H9 (cell line): ENCODE data around the gene NCKAP5L. TPM values are rescaled to one million over a fixed set of nuclear protein-coding genes. Genes with fewer than 3 reads are reported as not detected.

Experiments
- DNase-seq: peaks from one replicate; pipeline ENCODE4 v3.0.0-alpha.2; 2017
- H2AFZ ChIP-seq: one replicate; pipeline ENCODE4 v1.6.1; 2013; ENCODE audit warnings: mild to moderate bottlenecking, low read length, control low read depth, moderate library complexity
- H2AK5ac ChIP-seq: 2 replicates; pipeline ENCODE4 v1.6.1; 2013; ENCODE audit warnings: low read length, control low read depth, mixed read lengths; ENCODE audit not compliant: insufficient read length
- H2BK120ac ChIP-seq: one replicate; pipeline ENCODE4 v1.6.1; 2013; ENCODE audit warnings: low read depth, mild to moderate bottlenecking, low read length, control low read depth, inconsistent platforms; ENCODE audit not compliant: poor library complexity, severe bottlenecking
- H2BK12ac ChIP-seq: 2 replicates; pipeline ENCODE4 v1.6.1; 2013; ENCODE audit warnings: low read length, control low read depth, mixed read lengths, low read depth; ENCODE audit not compliant: insufficient read length
- H2BK15ac ChIP-seq: 2 replicates; pipeline ENCODE4 v1.6.1; 2013; ENCODE audit warnings: low read depth, low read length, control low read depth
- H2BK20ac ChIP-seq: one replicate; pipeline ENCODE4 v1.6.1; 2013; ENCODE audit warnings: low read depth, mild to moderate bottlenecking, low read length, control low read depth, inconsistent platforms; ENCODE audit not compliant: poor library complexity, severe bottlenecking
- H2BK5ac ChIP-seq: 2 replicates; pipeline ENCODE4 v1.6.1; 2013; ENCODE audit warnings: low read length, control low read depth, mixed read lengths; ENCODE audit not compliant: insufficient read length
- H3K14ac ChIP-seq: 2 replicates; pipeline ENCODE4 v1.6.1; 2013; ENCODE audit warnings: low read length, control low read depth; ENCODE audit not compliant: insufficient read depth
- H3K18ac ChIP-seq: 2 replicates; pipeline ENCODE4 v1.6.1; 2013; ENCODE audit warnings: low read depth, mild to moderate bottlenecking, mixed read lengths, low read length, control low read depth; ENCODE audit not compliant: insufficient read length
- H3K23ac ChIP-seq: 2 replicates; pipeline ENCODE4 v1.6.1; 2013; ENCODE audit warnings: low read length, control low read depth, mixed read lengths, low read depth; ENCODE audit not compliant: insufficient read length
- H3K23me2 ChIP-seq: 2 replicates; pipeline ENCODE4 v1.6.1; 2013; ENCODE audit warnings: low read depth, mild to moderate bottlenecking, mixed read lengths, low read length, control low read depth; ENCODE audit not compliant: insufficient read length, poor library complexity, severe bottlenecking
- H3K27ac ChIP-seq: 2 replicates; pipeline ENCODE4 v1.5.1; 2013; ENCODE audit warnings: low read length, control low read depth, mixed read lengths, low read depth; ENCODE audit not compliant: insufficient read length
- H3K27me3 ChIP-seq: 2 replicates; pipeline ENCODE4 v1.6.1; 2013; ENCODE audit warnings: low read length, control low read depth, inconsistent platforms; ENCODE audit not compliant: insufficient read depth
- H3K4ac ChIP-seq: 2 replicates; pipeline ENCODE4 v1.6.1; 2013; ENCODE audit warnings: low read depth, mild to moderate bottlenecking, control low read depth, inconsistent platforms, low read length, moderate library complexity
- H3K4me1 ChIP-seq: 2 replicates; pipeline ENCODE4 v1.6.1; 2013; ENCODE audit warnings: low read length, control low read depth, inconsistent platforms; ENCODE audit not compliant: insufficient read depth
- H3K4me2 ChIP-seq: 2 replicates; pipeline ENCODE4 v1.6.1; 2013; ENCODE audit warnings: low read length, control low read depth, mixed read lengths; ENCODE audit not compliant: insufficient read length, insufficient read depth
- H3K56ac ChIP-seq: 2 replicates; pipeline ENCODE4 v1.6.1; 2013; ENCODE audit warnings: low read depth, mild to moderate bottlenecking, mixed read lengths, low read length, control low read depth; ENCODE audit not compliant: insufficient read length
- H3K79me1 ChIP-seq: 2 replicates; pipeline ENCODE4 v1.6.1; 2013; ENCODE audit warnings: low read depth, mild to moderate bottlenecking, moderate library complexity, low read length, control low read depth, inconsistent platforms; ENCODE audit not compliant: insufficient read depth, poor library complexity, severe bottlenecking
- H3K79me2 ChIP-seq: 2 replicates; pipeline ENCODE4 v1.6.1; 2013; ENCODE audit warnings: low read length, control low read depth, inconsistent platforms; ENCODE audit not compliant: insufficient read depth
- H3K9ac ChIP-seq: 2 replicates; pipeline ENCODE4 v1.6.1; 2013; ENCODE audit warnings: low read length, control low read depth, mixed read lengths; ENCODE audit not compliant: insufficient read length; ENCODE audit errors: extremely low read depth
- H3K9me3 ChIP-seq: one replicate; pipeline ENCODE4 v1.6.1; 2013; ENCODE audit warnings: low read depth, low read length, inconsistent platforms; ENCODE audit not compliant: control insufficient read depth
- H3T11ph ChIP-seq: one replicate; pipeline ENCODE4 v1.6.1; 2013; ENCODE audit warnings: mild to moderate bottlenecking, low read length, control low read depth, inconsistent platforms
- H4K20me1 ChIP-seq: one replicate; pipeline ENCODE4 v1.6.1; 2013; ENCODE audit not compliant: control insufficient read depth, insufficient read length, insufficient read depth
- H4K5ac ChIP-seq: 2 replicates; pipeline ENCODE4 v1.6.1; 2013; ENCODE audit warnings: low read depth, mild to moderate bottlenecking, mixed read lengths, low read length, control low read depth; ENCODE audit not compliant: insufficient read length
- H4K8ac ChIP-seq: replicated peaks from 2 replicates; pipeline ENCODE4 v1.6.1; 2013; ENCODE audit warnings: low read length, control low read depth, mixed read lengths, low read depth; ENCODE audit not compliant: insufficient read length
- H4K91ac ChIP-seq: 2 replicates; pipeline ENCODE4 v1.6.1; 2013; ENCODE audit warnings: low read depth, mild to moderate bottlenecking, moderate library complexity, mixed read lengths, low read length, control low read depth; ENCODE audit not compliant: insufficient read length
- H3K27ac Mint-ChIP-seq, 3 experiments: 2 replicates in 2 of 3; 3 replicates in 1 of 3; pipeline ENCODE4 v1.8.0; 2020 to 2021; ENCODE audit warnings: mixed read lengths in 3 of 3, mild to moderate bottlenecking in 1 of 3, moderate library complexity in 1 of 3
- H3K27me3 Mint-ChIP-seq: 2 replicates; pipeline ENCODE4 v1.8.0; 2021; ENCODE audit warnings: low read depth, mild to moderate bottlenecking, moderate library complexity, mixed read lengths
- H3K36me3 Mint-ChIP-seq, 3 experiments: 2 replicates in 2 of 3; 3 replicates in 1 of 3; pipeline ENCODE4 v1.8.0; 2020 to 2021; ENCODE audit warnings: low read depth in 3 of 3, mixed read lengths in 3 of 3; ENCODE audit not compliant: insufficient read depth in 1 of 3
- H3K4me1 Mint-ChIP-seq, 2 experiments: 2 replicates each; pipeline ENCODE4 v1.8.0; 2020; ENCODE audit warnings: mixed read lengths in 2 of 2
- H3K4me3 Mint-ChIP-seq, 2 experiments: 2 replicates in 1 of 2; 3 replicates in 1 of 2; pipeline ENCODE4 v1.8.0; 2020 to 2021; ENCODE audit warnings: mild to moderate bottlenecking in 2 of 2, mixed read lengths in 2 of 2, moderate library complexity in 1 of 2
- H3K9me3 Mint-ChIP-seq, 2 experiments: 2 replicates in 1 of 2; 3 replicates in 1 of 2; pipeline ENCODE4 v1.8.0; 2020; ENCODE audit warnings: mild to moderate bottlenecking in 2 of 2, mixed read lengths in 2 of 2, moderate library complexity in 1 of 2
- WGBS: extraction: QIAGEN DNeasy Blood & Tissue Kit; methylation state at CpG from one replicate; pipeline ENCODE4 v1.1.7; 2013; ENCODE audit warnings: missing lambda C conversion rate, low lambda C conversion rate, mixed read lengths; ENCODE audit not compliant: insufficient read length; ENCODE audit errors: extremely low coverage; 5-methylcytosine and 5-hydroxymethylcytosine counted together
- total RNA-seq: library from RNA; stranded (reverse); gene quantifications from 2 replicates; pipeline ENCODE4 v1.2.1, GENCODE V29; 2021
- TF ChIP-seq, protein P1 (sequence below): fragments of 200-600 bp; sonication (generic); conservative IDR thresholded peaks from 3 replicates; pipeline ENCODE4 v1.8.0; 2021; ENCODE audit warnings: antibody characterized with exemption, mild to moderate bottlenecking

Gene NCKAP5L
- total RNA-seq, 1 experiment from 2014 or later = 27.7 TPM

DNA sequence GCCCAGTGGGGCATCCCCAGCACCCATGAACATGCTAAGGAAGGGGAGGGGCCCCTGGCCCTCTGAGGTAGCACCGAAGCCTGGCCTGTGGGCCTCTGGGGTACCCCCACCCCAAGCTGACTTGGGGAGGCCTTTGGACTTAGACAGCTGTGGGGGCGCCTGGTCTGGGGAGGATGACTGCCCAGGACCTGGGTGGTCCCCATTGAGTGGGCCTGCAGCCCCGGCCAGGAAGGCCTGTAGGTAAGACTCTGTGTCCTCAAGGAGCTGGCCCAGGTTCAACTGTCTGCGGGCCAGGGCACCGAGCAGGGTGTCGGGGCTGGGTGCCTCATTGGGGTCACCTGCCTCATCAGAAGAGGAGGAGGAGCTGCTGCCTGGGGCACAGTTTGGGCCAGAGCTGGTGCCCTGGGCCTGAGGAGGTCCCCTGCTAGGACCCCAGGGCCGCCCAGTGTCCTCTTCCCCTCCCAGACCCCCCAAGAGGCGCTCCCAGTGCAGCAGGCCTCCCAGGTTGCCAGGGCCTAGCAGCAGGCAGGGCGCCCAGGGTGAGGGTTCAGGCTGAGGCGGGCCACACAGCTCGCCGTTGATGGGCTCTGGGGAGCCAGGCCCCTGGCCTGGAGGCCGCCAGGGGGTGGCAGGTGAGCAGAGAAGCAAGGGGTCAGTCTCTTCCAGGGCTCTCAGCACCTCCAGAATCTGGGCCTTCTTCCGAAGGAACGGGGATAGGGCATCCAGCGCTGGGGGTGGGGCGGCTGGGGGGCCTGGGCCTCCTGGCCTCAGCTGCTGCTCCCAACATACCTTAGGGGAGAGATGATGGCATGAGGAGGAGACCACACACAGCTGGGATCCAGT, 31.4 kb downstream of the NCKAP5L start:
- Histone ChIP-seq H3K4me2 (no peak overlapping the region), H3K14ac (no peak overlapping the region), H2BK5ac (no peak overlapping the region), H2AK5ac (no peak overlapping the region), H3K23ac (no peak overlapping the region), H3K27me3 (no peaks in the 10 kb centered on the region), H3K18ac (no peak overlapping the region), H3K4ac (no peak overlapping the region), H3K9me3 (no peaks in the 10 kb centered on the region), H3K79me1 (no peaks in the 10 kb centered on the region), H3K4me1 (no peaks in the 10 kb centered on the region), H4K20me1 (no peaks in the 10 kb centered on the region), H4K5ac (no peak overlapping the region), H3K23me2 (no peaks in the 10 kb centered on the region), H2AFZ (no peak overlapping the region), H3K27ac (no peak overlapping the region), H2BK15ac (no peak overlapping the region), H2BK12ac (no peak overlapping the region), H3K9ac (no peak overlapping the region), H4K8ac (no peak overlapping the region), H3K79me2 (no peaks in the 10 kb centered on the region), H3T11ph (no peak overlapping the region), H3K56ac (no peak overlapping the region), H4K91ac (no peak overlapping the region), H2BK120ac (no peak overlapping the region), H2BK20ac (no peak overlapping the region)
- Mint-ChIP-seq H3K9me3 (no peaks in the 10 kb centered on the region), H3K27ac (no peak overlapping the region), H3K4me3 (no peak overlapping the region), H3K27me3 (no peaks in the 10 kb centered on the region), H3K4me1 (no peaks in the 10 kb centered on the region), H3K36me3 (peaks cover 10 to 35% (median 15%) of the 10 kb centered on the region in 3 experiments)
- TF ChIP-seq, protein P1, sequence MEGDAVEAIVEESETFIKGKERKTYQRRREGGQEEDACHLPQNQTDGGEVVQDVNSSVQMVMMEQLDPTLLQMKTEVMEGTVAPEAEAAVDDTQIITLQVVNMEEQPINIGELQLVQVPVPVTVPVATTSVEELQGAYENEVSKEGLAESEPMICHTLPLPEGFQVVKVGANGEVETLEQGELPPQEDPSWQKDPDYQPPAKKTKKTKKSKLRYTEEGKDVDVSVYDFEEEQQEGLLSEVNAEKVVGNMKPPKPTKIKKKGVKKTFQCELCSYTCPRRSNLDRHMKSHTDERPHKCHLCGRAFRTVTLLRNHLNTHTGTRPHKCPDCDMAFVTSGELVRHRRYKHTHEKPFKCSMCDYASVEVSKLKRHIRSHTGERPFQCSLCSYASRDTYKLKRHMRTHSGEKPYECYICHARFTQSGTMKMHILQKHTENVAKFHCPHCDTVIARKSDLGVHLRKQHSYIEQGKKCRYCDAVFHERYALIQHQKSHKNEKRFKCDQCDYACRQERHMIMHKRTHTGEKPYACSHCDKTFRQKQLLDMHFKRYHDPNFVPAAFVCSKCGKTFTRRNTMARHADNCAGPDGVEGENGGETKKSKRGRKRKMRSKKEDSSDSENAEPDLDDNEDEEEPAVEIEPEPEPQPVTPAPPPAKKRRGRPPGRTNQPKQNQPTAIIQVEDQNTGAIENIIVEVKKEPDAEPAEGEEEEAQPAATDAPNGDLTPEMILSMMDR = no peak
- WGBS = no CpG with 5 or more reads among the region's 17 CpGs
- DNase-seq = no peak
